Smooth muscle cell (in vitro differentiated cells): ENCODE measurements around the gene PCNX2. TPM values are rescaled to one million over a fixed set of nuclear protein-coding genes. Genes with fewer than 3 reads are reported as not detected.

Experiments
- DNase-seq: peaks from one replicate; lab custom pipeline; 2025; ENCODE audit not compliant: unreplicated experiment; lab: John Stamatoyannopoulos, UW
- H2AFZ ChIP-seq: fragments of 200-600 bp; sonication (generic); 2 replicates; pipeline ENCODE4 v1.6.0; 2016; ENCODE audit warnings: antibody characterized with exemption, low read depth, mild to moderate bottlenecking
- H3F3A ChIP-seq: fragments of 200-600 bp; sonication (generic); 2 replicates; pipeline ENCODE4 v1.6.0; 2017; ENCODE audit warnings: antibody characterized with exemption, low read depth
- H3K27ac ChIP-seq: fragments of 200-600 bp; sonication (generic); 2 replicates; pipeline ENCODE4 v1.5.1; 2016; ENCODE audit warnings: low read depth, mild to moderate bottlenecking
- H3K27me3 ChIP-seq: fragments of 200-600 bp; sonication (generic); 2 replicates; pipeline ENCODE4 v1.6.1; 2016; ENCODE audit warnings: low read depth, mild to moderate bottlenecking
- H3K36me3 ChIP-seq: fragments of 200-600 bp; sonication (generic); 2 replicates; pipeline ENCODE4 v1.5.1; 2016; ENCODE audit warnings: low read depth
- H3K4me1 ChIP-seq: fragments of 200-600 bp; sonication (generic); 2 replicates; pipeline ENCODE4 v1.5.1; 2016; ENCODE audit warnings: low read depth
- H3K4me2 ChIP-seq: fragments of 200-600 bp; sonication (generic); 2 replicates; pipeline ENCODE4 v1.6.0; 2016; ENCODE audit warnings: mild to moderate bottlenecking
- H3K4me3 ChIP-seq: fragments of 200-600 bp; sonication (generic); 2 replicates; pipeline ENCODE4 v1.5.1; 2016; ENCODE audit warnings: mild to moderate bottlenecking
- H3K79me2 ChIP-seq: fragments of 200-600 bp; sonication (generic); 2 replicates; pipeline ENCODE4 v1.6.0; 2016; ENCODE audit warnings: low read depth, mild to moderate bottlenecking
- H3K9ac ChIP-seq: fragments of 200-600 bp; sonication (generic); 2 replicates; pipeline ENCODE4 v1.6.0; 2016; ENCODE audit warnings: low read depth
- H3K9me3 ChIP-seq: fragments of 200-600 bp; sonication (generic); replicated peaks from 2 replicates; pipeline ENCODE4 v1.5.1; 2016; ENCODE audit warnings: low read depth
- H4K20me1 ChIP-seq: fragments of 200-600 bp; sonication (generic); 2 replicates; pipeline ENCODE4 v1.6.0; 2016; ENCODE audit warnings: low read depth
- CTCF ChIP-seq: fragments of 200-600 bp; sonication (generic); IDR thresholded peaks from 2 replicates; pipeline ENCODE4 v1.5.1; 2017; ENCODE audit warnings: borderline replicate concordance, mild to moderate bottlenecking, antibody characterized with exemption; ENCODE audit not compliant: insufficient read depth, poor library complexity, severe bottlenecking
- WGBS: methylation state at CpG from one replicate; pipeline ENCODE4 v1.1.7; 2016; ENCODE audit warnings: low lambda C conversion rate; 5-methylcytosine and 5-hydroxymethylcytosine counted together
- polyA plus RNA-seq: library from polyadenylated mRNA; unstranded; fragments of >200 nt; fragmentation: Nextera tagmentation; extraction: Ambion mirVana; gene quantifications from 2 replicates; pipeline ENCODE4 v1.2.1, GENCODE V29; 2016
- total RNA-seq: library from RNA; depleted of rRNA; stranded (reverse); fragments of >200 nt; gene quantifications from 2 replicates; pipeline ENCODE4 v1.2.3, GENCODE V29; 2014

Gene PCNX2
- total and polyA plus RNA-seq, 2 experiments from 2014 or later, result 4.7 to 18.2 TPM

GRCh38 chr1:233020426-233020825 lies 275.1 kb downstream of the PCNX2 start:
- Histone ChIP-seq H3K36me3 (no peaks in the 10 kb centered on the region), H3F3A (no peaks in the 10 kb centered on the region), H3K27ac (no peak overlapping the region), H3K79me2 (no peaks in the 10 kb centered on the region), H2AFZ (no peak overlapping the region), H3K27me3 (no peaks in the 10 kb centered on the region), H3K4me3 (no peak overlapping the region), H3K4me2 (no peak overlapping the region), H3K9ac (no peak overlapping the region), H3K4me1 (peaks cover 12% of the 10 kb centered on the region), H4K20me1 (no peaks in the 10 kb centered on the region), H3K9me3 (no peaks in the 10 kb centered on the region)
- 64% methylated on average over 8 of the region's 8 CpGs for WGBS
- no peak for DNase-seq
- no peak for TF ChIP-seq CTCF

GRCh38 chr1:233019778-233020325 lies 275.7 kb downstream of the PCNX2 start:
- Histone ChIP-seq H3K27ac (no peak overlapping the region), H3K4me1 (peaks cover 12% of the 10 kb centered on the region), H3K36me3 (no peaks in the 10 kb centered on the region), H2AFZ (no peak overlapping the region), H3K4me3 (no peak overlapping the region), H3K4me2 (no peak overlapping the region), H3K9ac (no peak overlapping the region), H3K79me2 (no peaks in the 10 kb centered on the region), H3F3A (no peaks in the 10 kb centered on the region), H4K20me1 (no peaks in the 10 kb centered on the region), H3K27me3 (no peaks in the 10 kb centered on the region), H3K9me3 (no peaks in the 10 kb centered on the region)
- TF ChIP-seq CTCF, result no peak
- no peak for DNase-seq
- WGBS, result 65% methylated on average over 12 of the region's 12 CpGs

GRCh38 chr1:233019083-233019482 lies 276.4 kb downstream of the PCNX2 start:
- Histone ChIP-seq H3K4me3 (no peak overlapping the region), H3K79me2 (no peaks in the 10 kb centered on the region), H3K27ac (no peak overlapping the region), H3K27me3 (no peaks in the 10 kb centered on the region), H4K20me1 (no peaks in the 10 kb centered on the region), H3K9ac (no peak overlapping the region), H3F3A (no peaks in the 10 kb centered on the region), H3K4me1 (peaks cover 12% of the 10 kb centered on the region), H3K36me3 (no peaks in the 10 kb centered on the region), H2AFZ (no peak overlapping the region), H3K4me2 (no peak overlapping the region), H3K9me3 (no peaks in the 10 kb centered on the region)
- TF ChIP-seq CTCF, result no peak
- WGBS, result 97% methylated on average over 3 of the region's 3 CpGs
- DNase-seq, result no peak

GRCh38 chr1:233016798-233017197 lies 278.7 kb downstream of the PCNX2 start:
- Histone ChIP-seq H2AFZ (no peak overlapping the region), H3K27me3 (no peaks in the 10 kb centered on the region), H3F3A (no peaks in the 10 kb centered on the region), H3K79me2 (no peaks in the 10 kb centered on the region), H3K4me1 (peaks cover 12% of the 10 kb centered on the region), H3K4me2 (no peak overlapping the region), H3K9ac (no peak overlapping the region), H3K36me3 (no peaks in the 10 kb centered on the region), H4K20me1 (no peaks in the 10 kb centered on the region), H3K27ac (no peak overlapping the region), H3K4me3 (no peak overlapping the region), H3K9me3 (no peaks in the 10 kb centered on the region)
- DNase-seq, result no peak
- no peak for TF ChIP-seq CTCF
- 94% methylated on average over 6 of the region's 6 CpGs for WGBS
